A549 (cell line): ENCODE data around the gene VAV3. TPM values are rescaled to one million over a fixed set of nuclear protein-coding genes. Genes with fewer than 3 reads are reported as not detected.

Source experiments
- ATAC-seq, 2 experiments: fragments of 200-7000 bp in 1 of 2; fragments of >200 bp in 1 of 2; cut with Nextera tagmentation in 1 of 2; cut with Tn5 transposase in 1 of 2; 3 replicates each; pipeline versions ENCODE4 v1.8.0 to v1.9.1; 2018 to 2020; ENCODE audit warnings: mild to moderate bottlenecking in 1 of 2, moderate library complexity in 1 of 2
- CTCF ChIA-PET: fragments of 300-600 bp; sonication (Branson Sonifier 250); formaldehyde crosslinking; extraction: SDS; loops from one replicate; lab custom pipeline; 2021; ENCODE audit warnings: antibody characterized with exemption, inconsistent platforms; lab: Yijun Ruan, JAX
- POLR2A ChIA-PET: fragments of 350-600 bp; formaldehyde crosslinking; extraction: SDS; loops from one replicate; lab custom pipeline; 2021; ENCODE audit warnings: antibody characterized with exemption, inconsistent platforms; lab: Yijun Ruan, JAX
- DNase-seq, 2 experiments: peaks; one replicate each; pipeline versions ENCODE4 v3.0.0 to v3.0.0-alpha.2; 2011 to 2016; ENCODE audit warnings: low read depth in 1 of 2, low spot score in 1 of 2
- FAIRE-seq: peaks from 2 replicates; lab custom pipeline; 2011; peaks lifted over from hg19 to GRCh38; lab: Jason Lieb, UNC
- H3K27ac ChIP-seq, 2 experiments: fragments of >200 bp; sonication (Bioruptor Twin); formaldehyde crosslinking; 3 replicates each; pipeline ENCODE4 v1.5.1; 2016 to 2017
- H3K4me1 ChIP-seq: fragments of >200 bp; sonication (Bioruptor Twin); formaldehyde crosslinking; 3 replicates; pipeline ENCODE4 v1.6.1; 2016
- H3K4me2 ChIP-seq: fragments of >200 bp; sonication (Bioruptor Twin); formaldehyde crosslinking; 3 replicates; pipeline ENCODE4 v1.6.1; 2016
- H3K4me3 ChIP-seq: fragments of >200 bp; sonication (Bioruptor Twin); formaldehyde crosslinking; 3 replicates; pipeline ENCODE4 v1.5.1; 2016
- H3K9me3 ChIP-seq: fragments of >200 bp; sonication (Bioruptor Twin); formaldehyde crosslinking; 3 replicates; pipeline ENCODE4 v1.6.1; 2016
- CBX2 ChIP-seq: fragments of 200-600 bp; sonication (generic); IDR thresholded peaks from 2 replicates; pipeline ENCODE4 v1.6.1; 2016; ENCODE audit warnings: low read depth, mild to moderate bottlenecking, borderline replicate concordance
- CBX8 ChIP-seq: fragments of 200-600 bp; sonication (generic); IDR thresholded peaks from 2 replicates; pipeline ENCODE4 v1.6.1; 2016
- CEBPB ChIP-seq, 2 experiments: fragments of >200 bp in 1 of 2; sonication (Bioruptor Twin) in 1 of 2; formaldehyde crosslinking in 1 of 2; IDR thresholded peaks; 2 replicates each; pipeline ENCODE4 v1.6.1; 2012 to 2016
- CHD2 ChIP-seq: fragments of 150-350 bp; IDR thresholded peaks from 2 replicates; pipeline ENCODE4 v1.6.1; 2014; ENCODE audit warnings: low read length; ENCODE audit not compliant: partially characterized antibody
- EHF ChIP-seq: fragments of 250-450 bp; sonication (Bioruptor Pico); IDR thresholded peaks from 2 replicates; pipeline ENCODE4 v1.5.0; 2020; ENCODE audit warnings: mild to moderate bottlenecking
- EP300 ChIP-seq, 2 experiments: fragments of >200 bp; sonication (Bioruptor Twin); formaldehyde crosslinking; IDR thresholded peaks; 2 replicates in 1 of 2; 3 replicates in 1 of 2; pipeline ENCODE4 v1.6.1; 2016 to 2017
- ESRRA ChIP-seq: fragments of 150-350 bp; IDR thresholded peaks from 2 replicates; pipeline ENCODE4 v1.6.1; 2014; ENCODE audit warnings: mild to moderate bottlenecking, low read length, borderline replicate concordance
- FOSL2 ChIP-seq, 2 experiments: fragments of 450-650 bp in 1 of 2; fragments of >200 bp in 1 of 2; sonication (Bioruptor Twin) in 1 of 2; formaldehyde crosslinking; IDR thresholded peaks; 2 replicates each; pipeline versions ENCODE4 v1.5.0 to v1.6.1; 2016 to 2020; ENCODE audit warnings: mild to moderate bottlenecking in 1 of 2, moderate library complexity in 1 of 2
- GATA3 ChIP-seq: IDR thresholded peaks from 2 replicates; pipeline ENCODE4 v1.6.1; 2012; ENCODE audit warnings: borderline replicate concordance
- HDAC2 ChIP-seq: fragments of 200-600 bp; sonication (generic); IDR thresholded peaks from 2 replicates; pipeline ENCODE4 v1.6.1; 2016
- HES2 ChIP-seq: fragments of >200 bp; sonication (Bioruptor Twin); formaldehyde crosslinking; IDR thresholded peaks from 2 replicates; pipeline ENCODE4 v1.6.1; 2016
- HEYL ChIP-seq: fragments of 250-450 bp; sonication (Bioruptor Pico); IDR thresholded peaks from 2 replicates; pipeline ENCODE4 v1.8.0; 2021; ENCODE audit warnings: mild to moderate bottlenecking, moderate library complexity
- MYC ChIP-seq: IDR thresholded peaks from 2 replicates; pipeline ENCODE4 v1.6.1; 2012; ENCODE audit warnings: mild to moderate bottlenecking, inconsistent platforms, low read length, improper control_type of control experiment, borderline replicate concordance
- PHF8 ChIP-seq: fragments of 200-600 bp; sonication (generic); IDR thresholded peaks from 2 replicates; pipeline ENCODE4 v1.6.1; 2016; ENCODE audit warnings: low read depth, mild to moderate bottlenecking, antibody characterized with exemption, moderate library complexity, borderline replicate concordance
- POLR2AphosphoS2 ChIP-seq: conservative IDR thresholded peaks from 2 replicates; pipeline ENCODE4 v1.6.1; 2012; ENCODE audit warnings: low read length, improper control_type of control experiment, inconsistent platforms
- RAD21 ChIP-seq, 2 experiments: fragments of >200 bp in 1 of 2; sonication (Bioruptor Twin) in 1 of 2; formaldehyde crosslinking in 1 of 2; IDR thresholded peaks in 1 of 2; conservative IDR thresholded peaks in 1 of 2; 2 replicates in 1 of 2; 3 replicates in 1 of 2; pipeline ENCODE4 v1.6.1; 2012 to 2018; ENCODE audit warnings: inconsistent platforms in 1 of 2
- RCOR1 ChIP-seq: fragments of 150-350 bp; IDR thresholded peaks from 2 replicates; pipeline ENCODE4 v1.6.1; 2014; ENCODE audit warnings: antibody characterized with exemption, low read length, low read depth
- RNF2 ChIP-seq: fragments of 200-600 bp; sonication (generic); IDR thresholded peaks from 2 replicates; pipeline ENCODE4 v1.6.1; 2016; ENCODE audit warnings: low read depth, mild to moderate bottlenecking, antibody characterized with exemption, moderate library complexity, borderline replicate concordance
- SMC3 ChIP-seq: fragments of >200 bp; sonication (Bioruptor Twin); formaldehyde crosslinking; IDR thresholded peaks from 3 replicates; pipeline ENCODE4 v1.6.1; 2018; ENCODE audit warnings: inconsistent platforms
- ZFP36 ChIP-seq: fragments of 450-650 bp; IDR thresholded peaks from 2 replicates; pipeline ENCODE4 v1.6.1; 2014; ENCODE audit warnings: borderline replicate concordance; ENCODE audit not compliant: partially characterized antibody
- ZNF302 ChIP-seq: fragments of 250-450 bp; sonication (Bioruptor Pico); IDR thresholded peaks from 2 replicates; pipeline ENCODE4 v1.9.0; 2021; ENCODE audit warnings: inconsistent platforms, mild to moderate bottlenecking, moderate library complexity
- ZSCAN20 ChIP-seq: fragments of 250-450 bp; sonication (Bioruptor Pico); IDR thresholded peaks from 2 replicates; pipeline ENCODE4 v1.8.0; 2022; ENCODE audit warnings: mild to moderate bottlenecking, moderate library complexity
- WGBS: methylation state at CpG from one replicate; pipeline ENCODE4 v1.1.6; 2017; ENCODE audit errors: missing lambda C conversion rate; 5-methylcytosine and 5-hydroxymethylcytosine counted together
- polyA plus RNA-seq, 4 experiments: library from polyadenylated mRNA; depleted of rRNA in 3 of 4; stranded (reverse); fragments of >200 nt; fragmentation: RNase III in 1 of 4; extraction: RNeasy Plus Mini Kit Qiagen cat#74134 plus additional on column Dnase treatment in 1 of 4; gene quantifications; 2 replicates in 3 of 4; 3 replicates in 1 of 4; pipeline ENCODE4 v1.2.3, GENCODE V29; 2011 to 2017
- TF ChIP-seq, protein P1 (sequence below): fragments of 250-450 bp; sonication (Bioruptor Pico); IDR thresholded peaks from 2 replicates; pipeline ENCODE4 v1.5.0; 2021; ENCODE audit warnings: mild to moderate bottlenecking, moderate library complexity, borderline replicate concordance

The VAV3 gene
- polyA plus RNA-seq, 2 of the 4 experiments (the other 2 are of a cell fraction): 12.8 to 22.7 TPM

- H3K4me1 ChIP-seq: no peaks in the 10 kb centered on the region
- WGBS: 38% methylated on average over 4 of the region's 4 CpGs
- ChIA-PET CTCF (interaction anchor here (0.9 to 13.2 kb wide), 3 partner anchors 14 to 349 kb away, joined by 3 to 202 read pairs (median 21); no protein-coding TSS in a partner anchor), POLR2A (no interaction called here)
- H3K4me2 ChIP-seq: no peak overlapping the region
- H3K4me3 ChIP-seq: no peak overlapping the region
- no peak for ATAC-seq
- TF ChIP-seq FOSL2 (IDR thresholded peaks at IDR 0.05): no peak
- no peak for TF ChIP-seq FOSL2 (CRISPR knock-in tag; IDR thresholded peaks at IDR 0.05)
- no peak for TF ChIP-seq CBX8
- TF ChIP-seq ZSCAN20 (CRISPR knock-in tag): no peak
- no peak for TF ChIP-seq GATA3
- TF ChIP-seq RNF2: no peak
- no peak for TF ChIP-seq POLR2AphosphoS2
- TF ChIP-seq HES2: no peak
- no peak for TF ChIP-seq ZNF302
- no peak for TF ChIP-seq CBX2
- no peak for TF ChIP-seq HDAC2
- TF ChIP-seq HEYL (CRISPR knock-in tag): no peak
- no peak for TF ChIP-seq EHF
- no peak for TF ChIP-seq EP300 (IDR thresholded peaks at IDR 0.05)
- no peak for FAIRE-seq
- H3K27ac ChIP-seq: no peak overlapping the region
- no peak for DNase-seq
- no peaks in the 10 kb centered on the region for H3K9me3 ChIP-seq
These were observed 187.9 kb downstream of the VAV3 start for GRCh38 chr1:107776900-107777663.

DNA sequence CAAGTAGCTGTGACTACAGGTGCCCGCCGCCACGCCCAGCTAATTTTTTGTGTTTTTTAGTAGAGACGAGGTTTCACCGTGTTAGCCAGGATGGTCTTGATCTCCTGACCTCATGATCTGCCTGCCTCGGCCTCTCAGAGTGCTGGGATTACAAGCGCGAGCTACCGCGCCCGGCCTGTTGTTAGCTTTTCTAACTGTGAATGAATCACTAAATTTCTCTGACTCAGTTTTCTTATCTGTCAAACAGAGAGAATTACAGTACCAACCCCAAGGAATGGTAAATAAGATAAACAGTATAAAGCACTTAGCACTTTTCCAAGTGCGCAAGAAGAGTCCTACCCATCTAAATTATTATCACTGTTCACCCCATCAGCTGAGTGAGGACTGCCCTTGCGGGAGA lies 193.6 kb downstream of the VAV3 start:
- no peak for DNase-seq
- H3K9me3 ChIP-seq: no peaks in the 10 kb centered on the region
- WGBS: 55% methylated on average over 11 of the region's 13 CpGs
- H3K4me2 ChIP-seq: no peak overlapping the region
- FAIRE-seq: no peak
- POLR2A ChIA-PET: no interaction called here
- no peak overlapping the region for H3K27ac ChIP-seq
- TF ChIP-seq MYC (no peak), CEBPB (IDR thresholded peaks at IDR 0.05) (no peak), HES2 (no peak), ESRRA (no peak), EP300 (IDR thresholded peaks at IDR 0.05) (no peak), SMC3 (no peak), CHD2 (no peak), RAD21 (conservative IDR thresholded peaks at IDR 0.05 in 1 of 2, IDR thresholded peaks at IDR 0.05 in 1 of 2) (no peak), ZFP36 (no peak), GATA3 (no peak), RCOR1 (no peak), PHF8 (no peak)
- TF ChIP-seq, protein P1, sequence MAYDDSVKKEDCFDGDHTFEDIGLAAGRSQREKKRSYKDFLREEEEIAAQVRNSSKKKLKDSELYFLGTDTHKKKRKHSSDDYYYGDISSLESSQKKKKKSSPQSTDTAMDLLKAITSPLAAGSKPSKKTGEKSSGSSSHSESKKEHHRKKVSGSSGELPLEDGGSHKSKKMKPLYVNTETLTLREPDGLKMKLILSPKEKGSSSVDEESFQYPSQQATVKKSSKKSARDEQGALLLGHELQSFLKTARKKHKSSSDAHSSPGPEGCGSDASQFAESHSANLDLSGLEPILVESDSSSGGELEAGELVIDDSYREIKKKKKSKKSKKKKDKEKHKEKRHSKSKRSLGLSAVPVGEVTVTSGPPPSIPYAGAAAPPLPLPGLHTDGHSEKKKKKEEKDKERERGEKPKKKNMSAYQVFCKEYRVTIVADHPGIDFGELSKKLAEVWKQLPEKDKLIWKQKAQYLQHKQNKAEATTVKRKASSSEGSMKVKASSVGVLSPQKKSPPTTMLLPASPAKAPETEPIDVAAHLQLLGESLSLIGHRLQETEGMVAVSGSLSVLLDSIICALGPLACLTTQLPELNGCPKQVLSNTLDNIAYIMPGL (CRISPR knock-in tag): no peak
- ATAC-seq: no peak
- CTCF ChIA-PET: no interaction called here
- H3K4me1 ChIP-seq: no peaks in the 10 kb centered on the region
- H3K4me3 ChIP-seq: no peak overlapping the region
